A549 (cell line): Measurements from ENCODE around the gene PARD6B. TPM values are rescaled to one million over a fixed set of nuclear protein-coding genes. Genes with fewer than 3 reads are reported as not detected.
"Not testable (repeated sequence)": the region's sequence is repeated elsewhere in the genome, so short reads cannot be mapped to it uniquely, and the experiment has no call there.

ENCODE experiments used
- ATAC-seq, 2 experiments: fragments of 200-7000 bp in 1 of 2; fragments of >200 bp in 1 of 2; cut with Nextera tagmentation in 1 of 2; cut with Tn5 transposase in 1 of 2; 3 replicates each; pipeline versions ENCODE4 v1.8.0 to v1.9.1; 2018 to 2020; ENCODE audit warnings: mild to moderate bottlenecking in 1 of 2, moderate library complexity in 1 of 2
- CTCF ChIA-PET: fragments of 300-600 bp; sonication (Branson Sonifier 250); formaldehyde crosslinking; extraction: SDS; loops from one replicate; lab custom pipeline; 2021; ENCODE audit warnings: antibody characterized with exemption, inconsistent platforms; lab: Yijun Ruan, JAX
- POLR2A ChIA-PET: fragments of 350-600 bp; formaldehyde crosslinking; extraction: SDS; loops from one replicate; lab custom pipeline; 2021; ENCODE audit warnings: antibody characterized with exemption, inconsistent platforms; lab: Yijun Ruan, JAX
- DNase-seq, 2 experiments: peaks; one replicate each; pipeline versions ENCODE4 v3.0.0 to v3.0.0-alpha.2; 2011 to 2016; ENCODE audit warnings: low read depth in 1 of 2, low spot score in 1 of 2
- FAIRE-seq: peaks from 2 replicates; lab custom pipeline; 2011; peaks lifted over from hg19 to GRCh38; lab: Jason Lieb, UNC
- H3K27ac ChIP-seq, 2 experiments: fragments of >200 bp; sonication (Bioruptor Twin); formaldehyde crosslinking; 3 replicates each; pipeline ENCODE4 v1.5.1; 2016 to 2017
- H3K4me1 ChIP-seq: fragments of >200 bp; sonication (Bioruptor Twin); formaldehyde crosslinking; 3 replicates; pipeline ENCODE4 v1.6.1; 2016
- H3K4me2 ChIP-seq: fragments of >200 bp; sonication (Bioruptor Twin); formaldehyde crosslinking; 3 replicates; pipeline ENCODE4 v1.6.1; 2016
- H3K4me3 ChIP-seq: fragments of >200 bp; sonication (Bioruptor Twin); formaldehyde crosslinking; 3 replicates; pipeline ENCODE4 v1.5.1; 2016
- H3K9me3 ChIP-seq: fragments of >200 bp; sonication (Bioruptor Twin); formaldehyde crosslinking; 3 replicates; pipeline ENCODE4 v1.6.1; 2016
- BCL3 ChIP-seq: fragments of >200 bp; sonication (Bioruptor Twin); formaldehyde crosslinking; IDR thresholded peaks from 3 replicates; pipeline ENCODE4 v1.6.1; 2016
- CBX2 ChIP-seq: fragments of 200-600 bp; sonication (generic); IDR thresholded peaks from 2 replicates; pipeline ENCODE4 v1.6.1; 2016; ENCODE audit warnings: low read depth, mild to moderate bottlenecking, borderline replicate concordance
- CBX8 ChIP-seq: fragments of 200-600 bp; sonication (generic); IDR thresholded peaks from 2 replicates; pipeline ENCODE4 v1.6.1; 2016
- CEBPB ChIP-seq, 2 experiments: fragments of >200 bp in 1 of 2; sonication (Bioruptor Twin) in 1 of 2; formaldehyde crosslinking in 1 of 2; IDR thresholded peaks; 2 replicates each; pipeline ENCODE4 v1.6.1; 2012 to 2016
- CHD2 ChIP-seq: fragments of 150-350 bp; IDR thresholded peaks from 2 replicates; pipeline ENCODE4 v1.6.1; 2014; ENCODE audit warnings: low read length; ENCODE audit not compliant: partially characterized antibody
- GATA3 ChIP-seq: IDR thresholded peaks from 2 replicates; pipeline ENCODE4 v1.6.1; 2012; ENCODE audit warnings: borderline replicate concordance
- HDAC2 ChIP-seq: fragments of 200-600 bp; sonication (generic); IDR thresholded peaks from 2 replicates; pipeline ENCODE4 v1.6.1; 2016
- HEYL ChIP-seq: fragments of 250-450 bp; sonication (Bioruptor Pico); IDR thresholded peaks from 2 replicates; pipeline ENCODE4 v1.8.0; 2021; ENCODE audit warnings: mild to moderate bottlenecking, moderate library complexity
- HOXA7 ChIP-seq: fragments of 250-450 bp; sonication (Bioruptor Pico); IDR thresholded peaks from 2 replicates; pipeline ENCODE4 v1.5.0; 2020; ENCODE audit warnings: mild to moderate bottlenecking, moderate library complexity
- JUNB ChIP-seq: fragments of >200 bp; sonication (Bioruptor Twin); formaldehyde crosslinking; IDR thresholded peaks from 2 replicates; pipeline ENCODE4 v1.6.1; 2016
- KDM1A ChIP-seq: fragments of 200-600 bp; sonication (generic); IDR thresholded peaks from 2 replicates; pipeline ENCODE4 v1.6.1; 2016; ENCODE audit warnings: low read depth, mild to moderate bottlenecking
- MAFK ChIP-seq: fragments of 450-650 bp; IDR thresholded peaks from 2 replicates; pipeline ENCODE4 v1.6.1; 2014; ENCODE audit not compliant: partially characterized antibody
- MAX ChIP-seq: IDR thresholded peaks from 2 replicates; pipeline ENCODE4 v1.6.1; 2012
- MAZ ChIP-seq: fragments of 150-350 bp; IDR thresholded peaks from 2 replicates; pipeline ENCODE4 v1.6.1; 2014; ENCODE audit warnings: antibody characterized with exemption, low read depth, low read length, borderline replicate concordance
- RCOR1 ChIP-seq: fragments of 150-350 bp; IDR thresholded peaks from 2 replicates; pipeline ENCODE4 v1.6.1; 2014; ENCODE audit warnings: antibody characterized with exemption, low read length, low read depth
- RFX5 ChIP-seq: fragments of 450-650 bp; IDR thresholded peaks from 2 replicates; pipeline ENCODE4 v1.7.1; 2014; ENCODE audit warnings: antibody characterized with exemption, mild to moderate bottlenecking, moderate library complexity
- TP53 ChIP-seq: fragments of 250-450 bp; sonication (Bioruptor Pico); IDR thresholded peaks from 2 replicates; pipeline ENCODE4 v1.5.0; 2021; ENCODE audit warnings: mild to moderate bottlenecking, moderate library complexity
- WGBS: methylation state at CpG from one replicate; pipeline ENCODE4 v1.1.6; 2017; ENCODE audit errors: missing lambda C conversion rate; 5-methylcytosine and 5-hydroxymethylcytosine counted together
- polyA plus RNA-seq, 4 experiments: library from polyadenylated mRNA; depleted of rRNA in 3 of 4; stranded (reverse); fragments of >200 nt; fragmentation: RNase III in 1 of 4; extraction: RNeasy Plus Mini Kit Qiagen cat#74134 plus additional on column Dnase treatment in 1 of 4; gene quantifications; 2 replicates in 3 of 4; 3 replicates in 1 of 4; pipeline ENCODE4 v1.2.3, GENCODE V29; 2011 to 2017

The PARD6B gene
- polyA plus RNA-seq, 2 of the 4 experiments (the other 2 are of a cell fraction) = 3.1 to 6.4 TPM

- no peak overlapping the region for H3K4me3 ChIP-seq
- TF ChIP-seq TP53 (CRISPR knock-in tag) = no peak
- TF ChIP-seq JUNB = no peak
- no peak for TF ChIP-seq KDM1A
- TF ChIP-seq CBX8 = no peak
- no peak for TF ChIP-seq MAFK
- no peak for TF ChIP-seq MAZ
- no peak for TF ChIP-seq CHD2
- TF ChIP-seq RFX5 = no peak
- no peak for TF ChIP-seq HDAC2
- no peak for TF ChIP-seq RCOR1
- no peak for TF ChIP-seq HEYL (CRISPR knock-in tag)
- TF ChIP-seq CBX2 = no peak
- H3K9me3 ChIP-seq = no peaks in the 10 kb centered on the region
- H3K27ac ChIP-seq = no peak overlapping the region
- 94% methylated on average over 5 of the region's 5 CpGs for WGBS
- ChIA-PET CTCF (interaction anchor here (0.9 to 1.0 kb wide), 2 partner anchors 9 to 50 kb away, joined by 3 read pairs; no protein-coding TSS in a partner anchor), POLR2A (interaction anchor here (0.6 kb wide), 1 partner anchor 1475 kb away, joined by 6 read pairs; no protein-coding TSS in a partner anchor)
- FAIRE-seq = no peak
- no peak overlapping the region for H3K4me2 ChIP-seq
- no peak for DNase-seq
- no peak for ATAC-seq
- H3K4me1 ChIP-seq = peaks cover 20% of the 10 kb centered on the region
Measured at GRCh38 chr20:50699688-50700087, 31.7 kb upstream of the PARD6B start.

GRCh38 chr20:50701041-50701963 is 30.1 kb upstream of the PARD6B start:
- ChIA-PET CTCF (interaction anchor here (0.6 to 1.0 kb wide), 2 partner anchors 87 to 93 kb away, joined by 3 to 4 read pairs; no protein-coding TSS in a partner anchor), POLR2A (interaction anchor here (0.7 kb wide), 1 partner anchor 15 kb away, joined by 3 read pairs; no protein-coding TSS in a partner anchor)
- H3K27ac ChIP-seq = peak overlapping the region in 1 of 2 experiments; percentile 26; a peak in 3 of 6 replicates
- TF ChIP-seq CBX2 (no peak), HOXA7 (no peak), CEBPB (IDR thresholded peaks at IDR 0.05) (0 out of 4 replicates have a peak, but pooled peaks of 1 of the 2 experiments have one; percentile 3), MAX (0 out of 2 replicates have a peak, but pooled peaks have one; percentile 12), BCL3 (no peak), CHD2 (no peak), GATA3 (peak; percentile 82)
- no peaks in the 10 kb centered on the region for H3K9me3 ChIP-seq
- FAIRE-seq (no peak), ATAC-seq (peak in 1 of 2 experiments; percentile 73; a peak in 3 of 6 replicates), DNase-seq (peak in 1 of 2 experiments; percentile 68)
- H3K4me1 ChIP-seq = peaks cover 13% of the 10 kb centered on the region
- 50% methylated on average over 11 of the region's 11 CpGs for WGBS
- no peak overlapping the region for H3K4me3 ChIP-seq
- peak overlapping the region; percentile 36; the same call in 2 of the 3 replicates for H3K4me2 ChIP-seq

GRCh38 chr20:50703651-50704438 is 27.5 kb upstream of the PARD6B start:
- 85% methylated on average over 9 of the region's 9 CpGs for WGBS
- ATAC-seq, H3K9me3 ChIP-seq, H3K4me3 ChIP-seq, H3K4me2 ChIP-seq, POLR2A ChIA-PET, H3K27ac ChIP-seq, FAIRE-seq, DNase-seq: not testable (repeated sequence)
- peaks cover 13% of the 10 kb centered on the region for H3K4me1 ChIP-seq
- CTCF ChIA-PET = interaction anchor here (0.6 to 2.3 kb wide), 4 partner anchors 8 to 37 kb away, joined by 3 to 7 read pairs (median 5); no protein-coding TSS in a partner anchor
